H9 (cell line): ENCODE measurements around the gene HLA-DPB1. TPM values are rescaled to one million over a fixed set of nuclear protein-coding genes. Genes with fewer than 3 reads are reported as not detected.
A peak's percentile ranks its signal among the peaks of the same experiment; 100 is the strongest.

Experiments used
- DNase-seq: peaks from one replicate; pipeline ENCODE4 v3.0.0-alpha.2; 2017
- H2AFZ ChIP-seq: one replicate; pipeline ENCODE4 v1.6.1; 2013; ENCODE audit warnings: mild to moderate bottlenecking, low read length, control low read depth, moderate library complexity
- H2AK5ac ChIP-seq: 2 replicates; pipeline ENCODE4 v1.6.1; 2013; ENCODE audit warnings: low read length, control low read depth, mixed read lengths; ENCODE audit not compliant: insufficient read length
- H2BK120ac ChIP-seq: one replicate; pipeline ENCODE4 v1.6.1; 2013; ENCODE audit warnings: low read depth, mild to moderate bottlenecking, low read length, control low read depth, inconsistent platforms; ENCODE audit not compliant: poor library complexity, severe bottlenecking
- H2BK12ac ChIP-seq: 2 replicates; pipeline ENCODE4 v1.6.1; 2013; ENCODE audit warnings: low read length, control low read depth, mixed read lengths, low read depth; ENCODE audit not compliant: insufficient read length
- H2BK15ac ChIP-seq: 2 replicates; pipeline ENCODE4 v1.6.1; 2013; ENCODE audit warnings: low read depth, low read length, control low read depth
- H2BK20ac ChIP-seq: one replicate; pipeline ENCODE4 v1.6.1; 2013; ENCODE audit warnings: low read depth, mild to moderate bottlenecking, low read length, control low read depth, inconsistent platforms; ENCODE audit not compliant: poor library complexity, severe bottlenecking
- H2BK5ac ChIP-seq: 2 replicates; pipeline ENCODE4 v1.6.1; 2013; ENCODE audit warnings: low read length, control low read depth, mixed read lengths; ENCODE audit not compliant: insufficient read length
- H3K14ac ChIP-seq: 2 replicates; pipeline ENCODE4 v1.6.1; 2013; ENCODE audit warnings: low read length, control low read depth; ENCODE audit not compliant: insufficient read depth
- H3K18ac ChIP-seq: 2 replicates; pipeline ENCODE4 v1.6.1; 2013; ENCODE audit warnings: low read depth, mild to moderate bottlenecking, mixed read lengths, low read length, control low read depth; ENCODE audit not compliant: insufficient read length
- H3K23ac ChIP-seq: 2 replicates; pipeline ENCODE4 v1.6.1; 2013; ENCODE audit warnings: low read length, control low read depth, mixed read lengths, low read depth; ENCODE audit not compliant: insufficient read length
- H3K23me2 ChIP-seq: 2 replicates; pipeline ENCODE4 v1.6.1; 2013; ENCODE audit warnings: low read depth, mild to moderate bottlenecking, mixed read lengths, low read length, control low read depth; ENCODE audit not compliant: insufficient read length, poor library complexity, severe bottlenecking
- H3K27ac ChIP-seq: 2 replicates; pipeline ENCODE4 v1.5.1; 2013; ENCODE audit warnings: low read length, control low read depth, mixed read lengths, low read depth; ENCODE audit not compliant: insufficient read length
- H3K27me3 ChIP-seq: 2 replicates; pipeline ENCODE4 v1.6.1; 2013; ENCODE audit warnings: low read length, control low read depth, inconsistent platforms; ENCODE audit not compliant: insufficient read depth
- H3K4ac ChIP-seq: 2 replicates; pipeline ENCODE4 v1.6.1; 2013; ENCODE audit warnings: low read depth, mild to moderate bottlenecking, control low read depth, inconsistent platforms, low read length, moderate library complexity
- H3K4me1 ChIP-seq: 2 replicates; pipeline ENCODE4 v1.6.1; 2013; ENCODE audit warnings: low read length, control low read depth, inconsistent platforms; ENCODE audit not compliant: insufficient read depth
- H3K4me2 ChIP-seq: 2 replicates; pipeline ENCODE4 v1.6.1; 2013; ENCODE audit warnings: low read length, control low read depth, mixed read lengths; ENCODE audit not compliant: insufficient read length, insufficient read depth
- H3K56ac ChIP-seq: 2 replicates; pipeline ENCODE4 v1.6.1; 2013; ENCODE audit warnings: low read depth, mild to moderate bottlenecking, mixed read lengths, low read length, control low read depth; ENCODE audit not compliant: insufficient read length
- H3K79me1 ChIP-seq: 2 replicates; pipeline ENCODE4 v1.6.1; 2013; ENCODE audit warnings: low read depth, mild to moderate bottlenecking, moderate library complexity, low read length, control low read depth, inconsistent platforms; ENCODE audit not compliant: insufficient read depth, poor library complexity, severe bottlenecking
- H3K79me2 ChIP-seq: 2 replicates; pipeline ENCODE4 v1.6.1; 2013; ENCODE audit warnings: low read length, control low read depth, inconsistent platforms; ENCODE audit not compliant: insufficient read depth
- H3K9ac ChIP-seq: 2 replicates; pipeline ENCODE4 v1.6.1; 2013; ENCODE audit warnings: low read length, control low read depth, mixed read lengths; ENCODE audit not compliant: insufficient read length; ENCODE audit errors: extremely low read depth
- H3K9me3 ChIP-seq: one replicate; pipeline ENCODE4 v1.6.1; 2013; ENCODE audit warnings: low read depth, low read length, inconsistent platforms; ENCODE audit not compliant: control insufficient read depth
- H3T11ph ChIP-seq: one replicate; pipeline ENCODE4 v1.6.1; 2013; ENCODE audit warnings: mild to moderate bottlenecking, low read length, control low read depth, inconsistent platforms
- H4K20me1 ChIP-seq: one replicate; pipeline ENCODE4 v1.6.1; 2013; ENCODE audit not compliant: control insufficient read depth, insufficient read length, insufficient read depth
- H4K5ac ChIP-seq: 2 replicates; pipeline ENCODE4 v1.6.1; 2013; ENCODE audit warnings: low read depth, mild to moderate bottlenecking, mixed read lengths, low read length, control low read depth; ENCODE audit not compliant: insufficient read length
- H4K8ac ChIP-seq: replicated peaks from 2 replicates; pipeline ENCODE4 v1.6.1; 2013; ENCODE audit warnings: low read length, control low read depth, mixed read lengths, low read depth; ENCODE audit not compliant: insufficient read length
- H4K91ac ChIP-seq: 2 replicates; pipeline ENCODE4 v1.6.1; 2013; ENCODE audit warnings: low read depth, mild to moderate bottlenecking, moderate library complexity, mixed read lengths, low read length, control low read depth; ENCODE audit not compliant: insufficient read length
- H3K27ac Mint-ChIP-seq, 3 experiments: 2 replicates in 2 of 3; 3 replicates in 1 of 3; pipeline ENCODE4 v1.8.0; 2020 to 2021; ENCODE audit warnings: mixed read lengths in 3 of 3, mild to moderate bottlenecking in 1 of 3, moderate library complexity in 1 of 3
- H3K27me3 Mint-ChIP-seq: 2 replicates; pipeline ENCODE4 v1.8.0; 2021; ENCODE audit warnings: low read depth, mild to moderate bottlenecking, moderate library complexity, mixed read lengths
- H3K36me3 Mint-ChIP-seq, 3 experiments: 2 replicates in 2 of 3; 3 replicates in 1 of 3; pipeline ENCODE4 v1.8.0; 2020 to 2021; ENCODE audit warnings: low read depth in 3 of 3, mixed read lengths in 3 of 3; ENCODE audit not compliant: insufficient read depth in 1 of 3
- H3K4me1 Mint-ChIP-seq, 2 experiments: 2 replicates each; pipeline ENCODE4 v1.8.0; 2020; ENCODE audit warnings: mixed read lengths in 2 of 2
- H3K4me3 Mint-ChIP-seq, 2 experiments: 2 replicates in 1 of 2; 3 replicates in 1 of 2; pipeline ENCODE4 v1.8.0; 2020 to 2021; ENCODE audit warnings: mild to moderate bottlenecking in 2 of 2, mixed read lengths in 2 of 2, moderate library complexity in 1 of 2
- H3K9me3 Mint-ChIP-seq, 2 experiments: 2 replicates in 1 of 2; 3 replicates in 1 of 2; pipeline ENCODE4 v1.8.0; 2020; ENCODE audit warnings: mild to moderate bottlenecking in 2 of 2, mixed read lengths in 2 of 2, moderate library complexity in 1 of 2
- CTCF ChIP-seq: fragments of 200-600 bp; sonication (generic); conservative IDR thresholded peaks from 3 replicates; pipeline ENCODE4 v1.8.0; 2021; ENCODE audit warnings: antibody characterized with exemption, mild to moderate bottlenecking
- WGBS: extraction: QIAGEN DNeasy Blood & Tissue Kit; methylation state at CpG from one replicate; pipeline ENCODE4 v1.1.7; 2013; ENCODE audit warnings: missing lambda C conversion rate, low lambda C conversion rate, mixed read lengths; ENCODE audit not compliant: insufficient read length; ENCODE audit errors: extremely low coverage; 5-methylcytosine and 5-hydroxymethylcytosine counted together
- total RNA-seq: library from RNA; stranded (reverse); gene quantifications from 2 replicates; pipeline ENCODE4 v1.2.1, GENCODE V29; 2021

The HLA-DPB1 gene
- total RNA-seq, 1 experiment from 2014 or later: 23.6 TPM

GRCh38 chr6:33079580-33079979 lies 3.8 kb downstream of the HLA-DPB1 start:
- peaks cover 0 to 6% of the 10 kb centered on the region in 2 experiments; a peak in 2 of 5 replicates for H3K9me3 Mint-ChIP-seq
- Histone ChIP-seq H3T11ph (no peak overlapping the region), H3K23ac (no peak overlapping the region), H3K4ac (no peak overlapping the region), H3K4me1 (peaks cover 5% of the 10 kb centered on the region; the same call in 1 of the 2 replicates), H2BK15ac (no peak overlapping the region), H2BK120ac (no peak overlapping the region), H2BK12ac (no peak overlapping the region), H3K27ac (no peak overlapping the region), H2BK5ac (no peak overlapping the region), H4K91ac (no peak overlapping the region), H4K5ac (no peak overlapping the region), H2AFZ (no peak overlapping the region), H3K4me2 (no peak overlapping the region), H3K18ac (no peak overlapping the region), H3K9me3 (no peaks in the 10 kb centered on the region), H2BK20ac (no peak overlapping the region), H3K27me3 (no peaks in the 10 kb centered on the region; the same call in 1 of the 2 replicates), H2AK5ac (no peak overlapping the region), H3K23me2 (peaks cover 11% of the 10 kb centered on the region), H3K14ac (no peak overlapping the region), H3K9ac (no peak overlapping the region), H3K56ac (no peak overlapping the region), H4K20me1 (no peaks in the 10 kb centered on the region), H3K79me1 (no peaks in the 10 kb centered on the region), H4K8ac (no peak overlapping the region), H3K79me2 (no peaks in the 10 kb centered on the region)
- H3K4me1 Mint-ChIP-seq: peaks cover 26 to 29% of the 10 kb centered on the region in 2 experiments
- TF ChIP-seq CTCF: no peak
- H3K4me3 Mint-ChIP-seq: peak overlapping the region; percentile 94 to 95
- DNase-seq: no peak
- peaks cover 20% of the 10 kb centered on the region for H3K27me3 Mint-ChIP-seq
- no CpG with 5 or more reads among the region's 4 CpGs for WGBS
- H3K36me3 Mint-ChIP-seq: peaks cover 0 to 24% (median 9%) of the 10 kb centered on the region in 3 experiments; a peak in 3 of 7 replicates
- no peak overlapping the region for H3K27ac Mint-ChIP-seq
